ENCODE measurements around the gene OPN3.

Gene OPN3

DNA sequence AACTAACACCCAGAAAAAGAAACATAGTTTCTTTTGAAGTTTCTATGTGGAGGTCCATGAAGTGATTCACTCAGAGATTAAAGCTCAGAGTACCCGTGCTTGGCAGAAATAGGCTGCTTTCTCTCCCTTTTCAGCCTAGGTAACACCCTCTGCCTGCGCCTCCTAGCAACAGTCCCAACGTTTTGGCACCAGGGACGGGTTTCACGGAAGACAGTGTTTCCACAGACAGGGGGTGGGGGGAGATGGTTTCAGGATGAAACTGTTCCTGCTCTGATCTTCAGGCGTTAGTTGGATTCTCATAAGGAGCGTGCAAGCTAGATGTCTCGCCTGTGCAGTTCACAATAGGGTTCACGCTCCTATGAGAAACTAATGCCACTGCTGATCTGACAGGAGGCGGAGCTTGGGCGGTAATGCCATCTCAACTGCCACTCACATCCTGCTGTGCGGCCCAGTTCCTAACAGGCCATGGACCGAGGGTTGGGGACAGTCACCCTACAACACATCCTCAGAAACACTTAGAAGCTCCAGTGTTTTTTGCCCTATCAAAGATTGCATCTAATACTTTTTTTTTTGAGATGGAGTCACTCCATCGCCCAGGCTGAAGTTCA is 53.2 kb downstream of the OPN3 start:
- no peak for DNase-seq

DNA sequence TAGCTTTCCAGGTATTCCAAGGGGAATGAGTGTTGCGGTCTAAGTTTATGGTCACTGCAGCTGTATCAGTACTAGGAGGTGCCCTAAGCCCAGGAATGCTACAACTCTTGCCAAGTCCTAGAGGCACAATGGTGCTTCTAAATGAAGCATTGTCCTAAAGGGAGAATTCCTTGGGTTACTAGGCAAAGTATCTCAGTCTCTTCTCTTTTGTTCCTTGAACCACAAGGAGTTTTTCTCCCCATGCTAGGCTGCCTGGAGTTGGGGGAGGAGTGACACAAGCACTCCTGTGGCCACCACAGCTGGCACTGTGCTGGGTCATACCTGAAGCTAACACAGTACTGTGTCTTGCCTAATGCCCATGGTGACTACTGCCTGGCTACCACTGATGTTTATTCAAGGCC is 57.2 kb downstream of the OPN3 start:
- DNase-seq = no peak

DNA sequence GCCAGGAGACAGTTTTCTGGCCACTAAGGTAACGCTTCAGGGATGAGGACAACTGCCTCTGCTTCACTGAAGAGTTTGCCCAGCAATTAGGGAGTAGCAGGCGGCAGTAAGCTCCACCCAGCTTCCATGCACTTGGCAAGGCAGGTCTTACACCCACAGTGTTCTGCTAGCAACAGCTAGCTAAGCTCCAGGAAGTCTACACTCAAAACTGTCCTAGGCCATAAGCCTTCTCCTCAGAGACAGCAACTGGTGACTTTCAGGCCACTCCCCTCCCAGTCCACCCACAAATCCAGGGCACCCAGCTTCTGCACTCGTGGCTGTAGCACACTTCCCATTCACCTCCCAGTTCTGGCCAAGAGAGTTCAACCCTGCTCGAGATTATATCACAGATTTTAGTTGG is 60.7 kb downstream of the OPN3 start:
- no peak for DNase-seq

DNA sequence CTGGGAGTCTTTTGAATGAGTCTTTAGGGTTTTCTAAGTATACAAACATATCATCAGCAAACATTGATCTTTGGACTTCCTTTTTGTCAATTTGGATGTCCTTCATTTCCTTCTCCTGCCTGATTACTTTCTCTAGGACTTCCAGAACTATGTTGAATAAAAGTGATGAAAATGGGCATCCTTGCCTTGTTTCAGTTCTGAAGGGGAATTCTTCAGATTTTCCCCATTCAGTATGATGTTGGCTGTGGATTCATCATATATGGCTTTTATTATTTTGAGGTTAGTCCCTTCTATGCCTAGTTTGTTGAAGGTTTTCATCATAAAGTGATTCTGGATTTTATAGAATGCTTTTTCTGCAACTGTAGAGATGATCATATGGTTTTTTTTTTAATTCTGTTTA is 66.0 kb downstream of the OPN3 start:
- no peak for DNase-seq

DNA sequence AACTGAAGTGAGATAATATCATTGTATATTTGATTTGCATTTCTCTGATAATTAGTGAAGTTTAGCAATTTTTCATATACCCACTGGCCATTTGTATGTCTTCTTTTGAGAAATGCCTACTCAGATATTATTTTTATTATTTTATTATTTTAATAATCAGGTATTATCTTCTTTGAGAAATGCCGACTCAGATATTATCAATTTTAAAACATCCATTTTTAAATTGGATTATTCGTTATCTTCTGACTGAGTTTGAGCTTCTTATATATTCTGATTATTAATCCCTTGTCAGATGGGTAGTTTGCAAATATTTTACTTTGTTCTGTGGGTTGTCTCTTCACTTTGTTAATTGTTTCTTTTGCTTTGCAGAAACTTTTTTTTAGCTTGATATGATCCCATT is 70.3 kb downstream of the OPN3 start:
- DNase-seq = no peak

DNA sequence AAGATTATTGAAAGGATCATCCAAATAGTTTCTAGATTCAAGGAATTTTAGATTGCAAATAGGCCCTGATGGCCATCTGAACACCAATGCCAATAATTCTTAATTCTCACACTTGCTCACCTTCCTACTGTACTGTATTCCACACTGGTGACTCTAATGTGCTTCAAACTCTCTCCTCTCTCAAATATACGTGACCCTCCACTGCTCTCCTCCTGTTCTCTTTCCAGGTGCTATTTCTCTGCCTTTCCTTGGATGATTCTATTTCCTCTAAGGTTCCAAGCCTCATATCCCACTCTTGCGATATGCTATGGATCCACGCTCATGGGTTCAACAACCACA is 79.4 kb downstream of the OPN3 start:
- DNase-seq = no peak

DNA sequence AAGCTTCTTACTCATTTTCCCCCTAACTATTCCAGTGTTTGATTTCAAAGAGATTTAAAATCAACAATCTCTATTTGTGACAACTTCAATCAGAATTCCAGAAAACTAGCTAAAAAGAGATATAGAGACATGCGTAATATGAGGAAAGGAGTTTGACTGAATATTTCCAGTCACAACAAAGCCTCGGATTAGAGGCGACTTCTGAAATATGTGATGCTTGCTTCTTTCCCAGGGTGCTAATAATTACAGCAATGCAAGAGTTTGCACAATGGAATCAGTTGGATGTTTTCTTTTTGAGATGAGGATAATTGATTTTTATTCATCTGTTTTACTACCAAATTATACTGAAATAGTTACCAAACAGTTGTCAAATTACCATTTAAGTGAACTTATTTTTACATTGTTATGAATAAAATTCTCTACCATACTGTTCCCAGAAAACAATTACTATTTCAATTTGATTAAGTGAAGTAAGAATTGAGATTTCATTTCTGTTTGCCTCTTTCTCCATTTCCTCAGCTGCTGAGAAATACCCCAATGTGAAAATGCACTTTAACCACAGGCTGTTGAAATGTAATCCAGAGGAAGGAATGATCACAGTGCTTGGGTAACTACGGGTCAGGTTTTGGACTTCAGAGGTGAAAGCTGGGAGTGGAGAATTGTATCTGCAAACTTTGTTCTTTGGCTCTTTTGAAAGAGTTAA is 79.9 kb downstream of the OPN3 start:
- no peak for DNase-seq

DNA sequence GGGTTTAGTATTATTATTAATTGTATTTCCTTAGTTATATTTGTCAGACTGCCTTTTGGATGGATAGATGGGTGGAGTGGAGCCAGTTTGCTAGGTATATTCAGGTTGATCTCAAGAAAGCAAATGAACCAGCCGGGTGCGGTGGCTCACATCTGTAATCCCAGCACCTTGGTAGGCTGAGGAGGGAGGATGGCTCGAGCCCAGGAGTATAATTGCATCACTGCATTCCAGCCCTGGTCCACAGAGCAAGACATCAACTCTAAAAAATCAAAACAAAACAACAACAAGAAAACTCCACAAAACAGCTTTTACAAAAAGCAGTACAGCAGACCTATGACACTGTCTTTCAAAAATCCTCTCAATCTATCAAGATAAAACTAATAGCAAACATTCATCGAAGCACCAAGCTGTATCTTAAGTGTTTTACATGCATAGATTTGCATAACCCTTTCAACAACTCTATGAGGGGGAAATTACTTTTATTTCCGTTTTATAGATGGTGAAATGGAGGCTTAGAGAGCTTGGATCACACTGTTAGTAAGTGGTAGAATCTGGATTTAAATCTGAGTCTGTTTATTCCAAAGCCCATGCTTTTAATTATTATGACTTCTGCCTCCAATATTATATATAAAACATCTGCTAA is 82.5 kb downstream of the OPN3 start:
- no peak for DNase-seq

DNA sequence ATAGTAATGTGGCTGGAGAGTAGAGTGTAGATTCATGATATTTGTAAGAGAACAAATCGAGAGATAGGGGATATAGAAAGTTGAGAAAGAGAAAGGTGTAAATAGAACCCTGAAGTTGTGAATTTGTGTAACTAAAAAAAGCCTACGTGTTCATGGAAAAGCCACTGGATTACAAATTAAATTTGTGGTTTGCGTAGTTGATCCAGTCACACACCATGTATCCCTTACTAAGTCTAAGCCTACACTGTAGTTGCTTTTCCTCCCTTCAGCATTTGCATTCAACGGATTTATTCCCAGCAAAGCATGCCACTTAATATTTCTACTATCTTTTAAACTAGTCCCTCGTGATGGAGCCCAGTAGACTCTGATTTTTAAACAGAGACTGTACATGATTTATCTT is 83.1 kb downstream of the OPN3 start:
- no peak for DNase-seq

DNA sequence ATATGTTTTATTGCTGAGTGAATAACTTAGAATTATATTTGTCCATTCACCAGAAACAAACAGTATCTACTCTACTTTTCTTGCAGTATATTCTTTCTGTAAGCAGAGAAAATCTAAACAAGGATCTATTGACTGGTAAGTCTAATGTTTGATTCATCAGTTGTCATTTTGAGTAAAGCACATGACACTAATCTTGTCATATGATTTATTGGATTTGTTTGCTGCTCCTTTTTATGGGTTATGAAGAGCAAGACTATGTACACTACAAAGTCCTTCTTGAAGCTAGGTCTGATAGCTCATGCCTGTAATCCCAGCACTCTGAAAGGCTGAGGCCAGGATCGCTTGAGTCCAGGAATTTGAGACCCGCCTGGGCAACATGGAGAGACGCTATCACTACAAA is 84.6 kb downstream of the OPN3 start:
- DNase-seq = no peak

DNA sequence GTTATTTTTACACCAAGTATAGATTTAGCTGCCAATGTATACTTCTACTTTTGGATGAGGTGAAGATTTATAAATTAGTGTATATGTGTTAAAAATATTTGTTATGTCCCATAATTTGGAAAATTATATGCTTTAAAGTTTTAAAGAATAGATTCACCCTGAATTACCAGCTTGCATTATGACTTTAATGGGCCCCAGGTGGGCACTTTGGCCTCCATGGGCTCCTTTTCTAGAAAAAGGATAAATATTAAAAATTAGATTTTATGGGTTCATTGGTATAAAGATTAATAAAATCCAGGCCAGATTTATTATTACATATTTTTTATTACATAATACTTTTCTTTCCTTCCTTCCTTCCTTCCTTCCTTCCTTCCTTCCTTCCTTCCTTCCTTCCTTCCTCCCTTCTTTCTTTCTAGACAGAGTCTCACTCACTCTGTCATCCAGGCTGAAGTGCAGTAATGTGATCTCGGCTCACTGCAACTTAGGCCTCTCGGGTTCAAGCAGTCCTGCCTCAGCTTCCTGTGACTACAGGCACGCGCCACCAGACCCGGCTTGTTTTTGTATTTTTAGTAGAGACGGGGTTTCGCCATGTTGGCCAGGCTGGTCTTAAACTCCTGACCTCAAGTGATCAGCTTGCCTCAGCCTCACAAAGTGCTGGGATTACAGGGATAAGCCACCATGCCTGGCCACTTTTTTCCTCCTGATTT is 86.1 kb downstream of the OPN3 start:
- DNase-seq = no peak

DNA sequence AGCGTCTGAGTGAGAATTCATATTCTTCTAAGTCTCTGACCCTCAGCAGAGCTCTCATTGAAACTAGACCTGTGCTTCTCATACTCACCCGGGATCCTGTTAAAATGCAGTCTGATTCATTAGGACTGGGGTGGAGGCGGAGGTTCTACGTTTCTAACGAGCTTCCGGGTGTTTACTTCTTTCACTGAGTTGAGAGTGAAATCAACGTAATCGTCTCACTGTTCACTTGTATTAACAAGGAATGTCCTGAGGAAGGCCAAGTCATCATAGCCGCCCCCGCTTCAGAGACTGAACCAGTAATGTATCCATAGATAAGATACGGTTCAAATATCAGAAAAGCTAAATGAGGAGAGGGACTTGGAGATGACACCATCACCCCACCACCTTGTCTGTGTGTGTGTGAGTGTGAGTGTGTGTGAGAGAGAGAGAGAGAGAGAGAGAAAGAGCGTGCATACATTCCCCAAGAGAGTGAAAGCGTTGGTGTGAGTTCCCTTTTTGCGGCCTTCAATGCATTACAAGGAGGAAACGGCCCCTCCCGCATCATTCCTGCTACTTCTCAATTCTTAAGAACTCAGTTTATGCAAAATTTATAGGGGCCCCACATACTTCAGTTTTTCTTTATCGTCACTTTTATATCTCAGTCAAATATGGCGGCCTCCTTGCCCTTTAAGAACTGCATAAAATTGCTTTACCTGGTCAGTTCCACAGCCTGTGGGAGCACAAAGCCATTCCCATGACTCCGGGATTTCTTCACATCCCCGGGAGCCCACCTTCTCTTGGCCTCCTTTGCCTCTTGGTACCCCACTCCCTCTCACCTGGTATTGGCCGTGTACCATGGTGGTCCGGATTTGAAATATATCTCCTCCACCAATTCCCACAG is 88.2 kb downstream of the OPN3 start:
- DNase-seq = no peak

DNA sequence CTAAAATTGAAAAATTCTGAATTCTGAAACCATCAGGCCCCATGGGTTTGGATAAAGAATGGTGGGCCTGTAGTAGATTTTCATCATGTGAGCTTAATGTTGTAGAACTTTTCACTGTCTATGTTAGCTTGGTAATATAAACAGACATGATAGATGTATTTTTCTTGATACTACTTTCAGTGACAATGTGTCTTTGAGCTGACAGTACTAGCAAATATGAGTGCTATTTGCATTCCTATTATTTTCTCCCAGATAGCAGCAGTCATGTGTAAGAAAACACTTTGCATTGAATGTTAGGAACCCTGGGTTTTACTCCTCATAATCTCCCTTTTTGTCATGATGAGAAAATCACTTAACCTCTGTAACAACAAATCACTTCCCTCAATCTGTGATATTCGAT is 89.9 kb downstream of the OPN3 start:
- DNase-seq = no peak

DNA sequence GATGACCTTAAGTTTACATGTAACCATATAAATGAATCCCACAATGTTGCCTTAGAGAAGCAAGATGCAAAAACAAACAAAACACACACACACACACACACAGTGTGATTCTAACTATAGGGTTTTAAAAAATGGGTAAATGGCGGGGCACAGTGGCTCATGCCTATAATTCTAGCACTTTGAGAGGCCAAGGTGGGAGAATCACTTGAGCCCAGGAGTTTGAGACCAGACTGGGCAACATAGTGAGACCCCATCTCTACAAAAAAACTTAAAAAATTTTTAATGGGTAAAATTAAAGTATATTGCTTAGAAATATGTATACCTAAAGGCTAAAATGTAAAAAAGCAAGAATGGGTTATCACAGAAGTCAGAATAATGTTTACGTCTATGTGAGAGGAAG is 92.2 kb downstream of the OPN3 start:
- DNase-seq = no peak

Measured in islet precursor cell (in vitro differentiated cells).